AG08396 (cell line): ENCODE data around the gene ADGRB2.

Experiments used
- DNase-seq: peaks from one replicate; pipeline ENCODE4 v3.0.0; 2012; ENCODE audit warnings: low spot score, mixed read lengths

ADGRB2 gene

DNA sequence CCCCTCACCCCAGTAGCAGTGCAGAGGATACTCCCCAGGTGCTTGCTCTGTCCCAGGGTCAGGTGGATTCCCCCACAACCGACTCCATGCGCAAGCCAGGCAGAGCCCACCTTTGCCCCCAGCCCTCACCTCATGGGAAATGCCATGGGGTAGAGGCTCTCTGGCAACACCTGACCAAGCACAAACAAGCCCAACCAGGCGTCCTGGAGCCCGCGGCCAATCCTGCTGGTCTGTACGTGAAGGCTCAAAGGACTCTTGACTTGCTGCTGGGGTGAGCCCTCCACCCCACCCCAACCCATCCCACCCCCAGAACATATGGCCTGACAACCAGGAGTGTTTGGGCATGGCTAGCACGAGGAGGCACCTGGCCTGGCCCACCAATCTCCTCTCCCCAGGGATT lies 1.8 kb downstream of the ADGRB2 start:
- no peak for DNase-seq

DNA sequence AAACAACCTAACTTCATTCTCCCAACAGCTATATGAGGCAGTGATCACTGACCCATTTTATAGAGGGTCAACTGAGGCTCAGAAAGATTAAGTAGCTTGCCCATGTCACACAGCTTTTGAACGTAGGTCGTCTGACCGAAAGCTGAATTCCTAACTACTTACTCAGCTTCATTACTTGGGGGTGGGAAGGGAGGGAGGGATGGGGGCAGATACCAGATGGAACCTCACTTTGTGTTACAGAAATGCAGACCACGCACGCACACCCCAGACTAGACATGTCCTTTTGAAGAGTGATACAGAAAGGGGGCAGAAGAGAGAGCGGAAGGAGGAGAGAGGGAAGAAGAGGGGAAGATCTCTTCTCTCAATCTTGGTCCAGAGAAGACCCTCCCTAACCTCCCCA lies 2.3 kb downstream of the ADGRB2 start:
- peak; percentile 66 for DNase-seq

GRCh38 chr1:31760471-31761470 lies 3.4 kb downstream of the ADGRB2 start:
- peak; percentile 93 for DNase-seq

- peak; percentile 65 for DNase-seq
These were observed 4.7 kb downstream of the ADGRB2 start for GRCh38 chr1:31759298-31760023.

DNA sequence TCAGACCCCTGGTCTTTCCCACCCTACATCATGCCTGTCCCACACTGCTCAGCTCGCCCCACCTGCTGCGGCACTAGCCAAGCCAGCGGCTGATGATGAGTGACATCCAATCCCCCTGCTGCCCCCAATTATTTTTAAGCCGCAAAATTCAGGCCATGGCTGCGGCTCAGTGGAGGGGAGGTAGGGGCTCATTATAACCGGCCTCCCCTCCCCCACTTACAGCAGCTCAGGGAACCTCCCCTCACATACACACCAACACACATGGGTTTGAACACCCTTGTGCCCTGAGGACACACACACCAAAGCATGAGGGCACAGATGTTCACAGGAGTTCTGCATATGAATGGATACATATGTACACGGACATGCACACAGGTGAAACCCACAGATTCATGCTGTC lies 5.3 kb downstream of the ADGRB2 start:
- no peak for DNase-seq

DNA sequence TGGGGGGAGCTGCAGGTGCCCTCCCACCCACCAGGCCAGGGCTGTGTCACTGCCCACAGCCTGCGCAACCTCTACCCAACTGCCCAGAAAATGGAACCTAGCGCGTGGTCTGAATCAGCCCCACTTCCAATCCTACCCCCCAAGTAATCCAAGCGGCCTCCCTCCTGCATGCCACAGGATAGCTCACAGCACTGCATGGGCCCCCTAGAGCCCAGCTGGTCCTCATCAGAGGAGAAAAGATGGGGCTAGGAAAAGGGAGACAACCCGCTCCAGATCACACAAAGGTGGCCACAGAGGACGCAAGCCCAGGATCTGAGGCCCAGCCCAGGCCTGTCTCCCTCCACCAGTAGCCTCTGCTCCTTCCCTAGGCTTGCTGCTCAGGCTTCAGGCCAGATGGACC lies 6.2 kb downstream of the ADGRB2 start:
- DNase-seq = no peak

- no peak for DNase-seq
These were observed 6.9 kb downstream of the ADGRB2 start for GRCh38 chr1:31757204-31757679.

- no peak for DNase-seq
These were observed 7.6 kb downstream of the ADGRB2 start for GRCh38 chr1:31756578-31756977.

DNA sequence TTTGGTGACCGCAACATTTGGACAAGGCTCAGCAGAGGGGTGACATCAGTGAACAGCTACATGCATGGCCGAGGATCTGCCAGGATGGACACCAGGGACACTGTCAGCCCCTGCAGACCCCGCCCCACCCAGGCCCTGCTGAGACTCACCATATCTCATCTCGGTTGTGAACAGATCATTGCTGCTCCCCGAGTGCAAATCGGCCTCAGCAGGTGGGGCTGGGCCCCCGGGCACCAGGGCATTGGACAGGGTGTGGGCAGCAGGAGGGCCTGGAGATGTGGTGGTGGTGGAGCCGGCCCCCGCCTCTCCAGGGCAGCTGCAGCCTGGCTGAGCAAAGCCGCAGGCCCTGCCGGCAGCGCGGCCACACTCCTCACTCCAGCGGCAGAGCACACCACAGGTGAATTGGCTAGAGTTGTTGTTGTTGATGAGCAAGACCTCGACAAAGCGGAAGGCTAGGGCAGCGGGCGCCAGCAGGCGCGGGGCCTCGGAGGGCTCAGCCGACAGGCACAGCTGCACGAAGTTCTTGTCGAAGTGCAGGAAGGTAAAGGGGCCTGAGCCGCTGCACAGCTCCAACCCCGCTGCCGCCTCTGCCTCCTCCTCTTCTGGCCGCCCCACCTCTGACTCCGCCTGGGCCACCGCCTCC lies 8.2 kb downstream of the ADGRB2 start:
- DNase-seq = no peak

DNA sequence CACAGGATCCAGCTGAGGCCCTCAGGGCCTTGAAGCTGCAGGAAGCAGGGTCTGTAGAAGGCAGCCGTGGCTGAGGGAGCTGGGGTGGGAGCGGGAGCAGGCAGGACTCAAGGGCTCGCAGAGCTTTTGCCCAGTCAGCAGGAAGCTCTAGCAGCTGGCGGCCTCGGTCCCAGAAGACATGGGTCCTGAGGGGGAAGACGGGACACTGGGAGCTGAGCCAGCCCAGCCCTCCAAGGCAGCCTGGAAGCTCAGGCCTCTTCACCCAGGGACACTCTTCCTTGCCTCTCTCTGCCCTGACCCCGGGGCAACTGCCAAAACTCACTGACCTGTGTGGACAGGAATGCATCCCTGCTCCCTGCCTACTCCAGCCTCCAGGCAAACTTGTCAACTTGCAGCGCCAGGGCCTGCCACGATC lies 8.9 kb downstream of the ADGRB2 start:
- peak; percentile 77 for DNase-seq

DNA sequence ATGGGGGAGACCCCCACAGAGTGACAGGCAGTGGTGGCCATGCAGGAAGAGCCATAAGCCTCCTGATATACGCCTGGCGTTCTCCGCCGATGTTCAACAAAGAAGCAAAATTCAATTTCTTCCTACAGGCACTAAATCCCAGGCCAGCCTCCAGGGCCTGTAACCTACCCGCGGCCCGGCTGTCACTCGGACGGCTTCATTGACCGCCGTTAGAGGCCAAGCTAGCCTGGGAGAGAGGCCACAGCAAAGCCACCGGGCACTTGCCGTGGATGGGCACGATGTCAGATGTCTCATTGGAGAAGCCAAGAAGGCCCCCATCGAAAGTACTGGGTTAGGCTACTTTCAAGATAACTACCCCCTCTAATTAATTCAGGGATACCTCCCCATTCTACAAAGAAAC lies 9.7 kb downstream of the ADGRB2 start:
- DNase-seq = no peak

GRCh38 chr1:31753707-31754349 lies 10.3 kb downstream of the ADGRB2 start:
- peak; percentile 67 for DNase-seq

- DNase-seq = no peak
These were observed 11.1 kb downstream of the ADGRB2 start for GRCh38 chr1:31752952-31753475.

- no peak for DNase-seq
These were observed 11.9 kb downstream of the ADGRB2 start for GRCh38 chr1:31752258-31752657.

DNA sequence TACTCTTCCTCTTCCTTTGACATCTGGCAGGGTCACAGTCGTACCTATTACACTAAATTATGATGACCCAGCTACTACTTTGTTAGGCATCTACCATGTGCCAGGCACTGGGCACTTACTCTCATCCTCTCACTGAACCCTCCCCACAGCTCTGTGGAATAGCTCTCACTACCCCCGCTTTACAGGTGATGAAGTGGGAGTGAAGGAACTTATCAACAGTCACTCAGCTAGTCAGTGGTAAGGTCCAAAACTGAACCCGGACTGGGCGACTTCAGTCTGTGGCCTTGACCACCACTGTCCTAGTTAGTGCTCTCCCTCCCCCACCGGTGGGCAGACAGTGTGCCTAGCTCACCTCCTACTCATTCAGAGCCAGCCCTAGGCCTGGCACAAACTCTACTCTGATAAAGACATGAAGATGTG lies 12.3 kb downstream of the ADGRB2 start:
- no peak for DNase-seq

DNA sequence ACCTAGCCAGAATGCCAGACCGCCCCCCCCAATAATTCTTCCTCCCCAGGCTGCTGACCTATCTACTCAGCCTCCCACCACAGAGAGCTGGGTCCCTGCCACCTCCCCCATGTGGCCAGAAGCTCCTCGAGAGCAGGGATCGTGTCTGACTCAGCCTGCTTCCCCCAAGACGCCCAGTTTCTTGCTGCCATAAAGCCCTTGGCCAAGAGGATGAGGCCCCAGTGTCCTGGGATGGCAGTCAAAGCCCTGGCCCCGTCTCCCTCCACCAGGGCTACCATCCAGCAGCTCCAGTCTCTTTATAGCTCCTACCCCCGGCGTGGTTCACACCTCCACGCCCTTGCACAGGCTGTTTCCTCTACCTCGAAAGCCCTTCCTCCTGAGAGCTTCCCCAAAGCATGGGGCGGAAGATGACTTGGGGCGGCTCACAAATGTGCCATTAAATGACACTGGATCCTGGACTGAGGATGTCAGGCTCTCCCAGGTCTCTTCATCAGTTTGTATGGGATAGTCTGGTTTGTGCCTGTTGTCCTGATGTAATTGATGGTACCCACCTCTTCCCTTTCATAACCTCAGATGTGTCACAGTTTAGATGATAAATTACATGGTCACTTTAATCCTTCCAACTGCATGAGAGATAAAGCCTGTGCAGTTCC lies 13.2 kb downstream of the ADGRB2 start:
- peak; percentile 66 for DNase-seq

DNA sequence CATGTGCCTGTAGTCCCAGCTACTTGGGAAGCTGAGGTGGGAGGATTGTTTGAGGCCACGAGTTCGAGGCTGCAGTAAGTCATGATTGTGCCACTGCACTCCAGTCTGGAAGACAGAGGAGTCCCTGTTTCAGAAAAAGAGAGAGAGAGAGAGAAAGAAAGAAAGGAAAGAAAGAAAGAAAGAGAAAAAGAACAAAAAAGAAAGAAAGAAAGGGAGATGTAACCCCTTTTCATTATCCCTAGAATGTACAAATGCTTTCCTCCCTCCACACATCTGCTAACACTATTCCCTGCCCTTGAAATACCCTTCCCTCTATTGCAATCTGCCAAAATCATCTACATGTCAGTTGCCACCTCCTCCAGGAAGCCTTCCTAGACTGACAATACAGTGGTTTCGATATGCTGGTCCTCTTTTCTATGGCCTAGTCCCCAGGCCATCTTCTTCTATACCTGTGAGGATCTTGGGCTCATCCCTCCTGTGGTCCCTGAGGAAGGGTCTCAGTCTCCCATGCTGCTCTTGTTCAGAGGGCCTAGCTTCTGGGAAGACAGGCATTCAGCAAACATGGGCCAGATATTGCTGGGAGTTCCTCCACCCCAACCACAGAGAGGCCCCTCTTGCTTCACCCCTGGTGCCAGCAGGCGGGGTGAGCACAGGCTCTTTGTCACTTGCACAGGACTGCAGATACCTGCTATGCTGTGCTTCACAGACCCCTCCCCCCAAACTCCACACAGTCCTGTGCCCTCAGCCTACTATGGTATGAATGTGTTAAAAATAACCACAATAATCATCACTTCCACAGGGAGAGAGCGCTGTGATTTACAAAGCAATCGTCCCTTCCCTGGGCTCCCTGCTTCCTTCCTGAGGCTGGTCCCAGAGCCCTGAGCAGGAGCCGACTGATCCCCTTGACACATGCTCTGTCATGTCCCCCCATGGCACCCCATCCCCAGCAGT lies 14.1 kb downstream of the ADGRB2 start:
- DNase-seq = no peak

- no peak for DNase-seq
These were observed 15.8 kb downstream of the ADGRB2 start for GRCh38 chr1:31748365-31748764.

DNA sequence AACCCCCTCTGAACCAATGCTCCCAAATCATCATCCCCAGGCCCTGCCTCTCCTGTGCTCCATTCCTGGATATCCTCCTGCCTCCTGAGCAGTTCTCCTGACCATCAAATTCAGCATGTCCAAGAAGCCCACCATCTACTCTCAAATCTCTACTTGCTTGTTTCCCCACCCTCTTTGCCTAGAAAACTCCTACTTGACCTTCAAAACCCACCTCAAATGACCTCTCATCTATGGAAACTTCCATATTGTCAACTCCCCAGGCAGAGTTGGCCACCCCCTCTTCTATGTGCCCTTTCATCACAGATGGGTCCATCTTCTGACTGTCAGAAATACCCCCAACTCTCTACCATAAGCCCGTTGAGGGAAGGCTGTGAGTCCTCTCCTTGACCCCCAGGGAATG lies 16.8 kb downstream of the ADGRB2 start:
- no peak for DNase-seq

DNA sequence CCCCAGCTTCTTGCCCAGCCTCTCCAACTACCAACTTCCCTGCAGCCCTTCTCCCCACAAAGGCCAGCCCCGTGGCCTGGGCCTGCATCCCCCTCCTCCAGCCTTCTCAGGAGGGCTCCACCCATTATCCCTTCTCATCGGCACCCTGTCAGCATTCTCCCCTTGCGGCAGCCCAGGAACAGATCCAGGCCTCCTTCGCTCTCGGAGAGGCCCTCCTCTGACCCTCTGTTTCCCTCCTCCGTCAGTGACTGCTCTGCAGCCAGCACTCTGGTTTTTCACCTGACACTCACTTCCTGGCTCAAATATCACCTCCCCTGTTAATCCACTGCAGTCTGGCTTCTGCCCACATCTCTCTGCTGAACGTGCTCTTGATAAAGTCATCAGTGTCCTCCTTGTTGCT lies 17.5 kb downstream of the ADGRB2 start:
- DNase-seq = no peak
